22Rv1 (cell line): ENCODE measurements around the gene DNASE2B.

ENCODE experiments used
- CTCF ChIP-seq: fragments of 450-650 bp; IDR thresholded peaks from 2 replicates; pipeline ENCODE4 v1.5.1; 2017; ENCODE audit warnings: mild to moderate bottlenecking
- ZFX ChIP-seq: fragments of 450-650 bp; IDR thresholded peaks from 2 replicates; pipeline ENCODE4 v1.6.1; 2017; ENCODE audit warnings: antibody characterized with exemption, borderline replicate concordance

- TF ChIP-seq CTCF (no peak), ZFX (no peak)
Measured at GRCh38 chr1:84402060-84402459, 3.8 kb downstream of the DNASE2B start.
